ENCODE measurements around the gene PLAGL2. TPM values are rescaled to one million over a fixed set of nuclear protein-coding genes. Genes with fewer than 3 reads are reported as not detected.

PLAGL2 gene
- total and polyA plus RNA-seq, 4 donors: 4.6 to 15.8 (median 12.9) TPM

DNA sequence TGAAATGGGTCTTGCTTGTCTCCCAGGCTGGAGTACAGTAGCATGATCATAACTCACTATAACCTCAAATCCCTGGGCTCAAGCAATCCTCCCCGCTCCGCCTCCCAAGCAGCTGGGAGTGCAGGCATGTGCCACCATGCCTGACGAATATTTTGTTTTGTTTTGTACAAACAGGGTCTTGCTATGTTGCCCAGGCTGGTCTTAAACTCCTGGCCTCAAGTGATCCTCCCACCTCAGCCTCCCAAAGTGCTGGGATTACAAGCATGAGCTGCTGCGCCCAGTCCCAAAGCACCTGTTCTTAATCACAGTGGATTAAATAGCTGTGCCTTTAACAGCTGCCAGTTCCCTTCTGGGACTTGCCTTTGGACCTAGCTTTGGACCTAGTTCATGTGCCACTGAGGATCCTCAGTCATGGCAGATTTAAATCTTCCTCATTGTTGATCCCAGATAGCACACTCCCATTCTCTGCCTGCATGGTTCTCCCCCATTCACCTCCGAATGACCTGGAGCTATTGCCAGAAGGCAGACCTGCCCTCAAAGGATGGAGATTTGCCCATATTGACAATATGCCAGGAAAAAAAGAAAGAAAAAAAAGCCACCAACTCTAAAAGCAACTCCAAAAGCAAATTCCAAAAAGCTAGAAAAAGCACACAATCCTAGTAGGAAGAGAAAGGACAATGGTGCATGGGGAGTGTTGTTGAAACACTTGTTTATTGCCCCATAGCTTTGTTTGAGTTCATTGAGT is 10.8 kb upstream of the PLAGL2 start:
- TF ChIP-seq, protein P1, sequence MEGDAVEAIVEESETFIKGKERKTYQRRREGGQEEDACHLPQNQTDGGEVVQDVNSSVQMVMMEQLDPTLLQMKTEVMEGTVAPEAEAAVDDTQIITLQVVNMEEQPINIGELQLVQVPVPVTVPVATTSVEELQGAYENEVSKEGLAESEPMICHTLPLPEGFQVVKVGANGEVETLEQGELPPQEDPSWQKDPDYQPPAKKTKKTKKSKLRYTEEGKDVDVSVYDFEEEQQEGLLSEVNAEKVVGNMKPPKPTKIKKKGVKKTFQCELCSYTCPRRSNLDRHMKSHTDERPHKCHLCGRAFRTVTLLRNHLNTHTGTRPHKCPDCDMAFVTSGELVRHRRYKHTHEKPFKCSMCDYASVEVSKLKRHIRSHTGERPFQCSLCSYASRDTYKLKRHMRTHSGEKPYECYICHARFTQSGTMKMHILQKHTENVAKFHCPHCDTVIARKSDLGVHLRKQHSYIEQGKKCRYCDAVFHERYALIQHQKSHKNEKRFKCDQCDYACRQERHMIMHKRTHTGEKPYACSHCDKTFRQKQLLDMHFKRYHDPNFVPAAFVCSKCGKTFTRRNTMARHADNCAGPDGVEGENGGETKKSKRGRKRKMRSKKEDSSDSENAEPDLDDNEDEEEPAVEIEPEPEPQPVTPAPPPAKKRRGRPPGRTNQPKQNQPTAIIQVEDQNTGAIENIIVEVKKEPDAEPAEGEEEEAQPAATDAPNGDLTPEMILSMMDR (IDR thresholded peaks at IDR 0.05; ENCODE audit: control extremely low read depth, extremely low read depth): no peak
- 90 to 94% methylated on average over 5 of the region's 5 CpGs for WGBS, 2 donors
- Histone ChIP-seq H3K27ac (ENCODE audit: low read depth in 1 of 2, low read length in 1 of 2) (no peak overlapping the region), H3K36me3 (ENCODE audit: control insufficient read depth in 4 of 4, insufficient read depth in 4 of 4, low read length in 4 of 4) (peaks cover 23 to 44% (median 35%) of the 10 kb centered on the region in 4 donors), H3K9ac (ENCODE audit: insufficient read depth in 1 of 2, low read length in 2 of 2) (no peak overlapping the region), H3K4me1 (ENCODE audit: control insufficient read depth in 5 of 5, insufficient read depth in 5 of 5, low read length in 5 of 5) (peaks cover 0 to 2% (median 0%) of the 10 kb centered on the region in 5 donors), H3K4me3 (no peak overlapping the region), H3K9me3 (ENCODE audit: control insufficient read depth in 4 of 4, insufficient read depth in 3 of 4, low read length in 3 of 4) (no peaks in the 10 kb centered on the region), H3K27me3 (ENCODE audit: control insufficient read depth in 3 of 3, insufficient read depth in 3 of 3, low read length in 2 of 3) (no peaks in the 10 kb centered on the region)
- no peak for DNase-seq
- no peak for ATAC-seq (ENCODE audit: insufficient read depth, low FRiP score)

GRCh38 chr20:32216179-32217142 is 8.9 kb upstream of the PLAGL2 start:
- Histone ChIP-seq H3K27me3 (ENCODE audit: control insufficient read depth in 3 of 3, insufficient read depth in 3 of 3, low read length in 2 of 3) (no peaks in the 10 kb centered on the region), H3K4me3 (no peak overlapping the region), H3K36me3 (ENCODE audit: control insufficient read depth in 4 of 4, insufficient read depth in 4 of 4, low read length in 4 of 4) (peaks cover 22 to 37% (median 25%) of the 10 kb centered on the region in 4 donors), H3K27ac (ENCODE audit: low read depth in 1 of 2, low read length in 1 of 2) (no peak overlapping the region), H3K9ac (ENCODE audit: insufficient read depth in 1 of 2, low read length in 2 of 2) (no peak overlapping the region), H3K9me3 (ENCODE audit: control insufficient read depth in 4 of 4, insufficient read depth in 3 of 4, low read length in 3 of 4) (no peaks in the 10 kb centered on the region), H3K4me1 (ENCODE audit: control insufficient read depth in 5 of 5, insufficient read depth in 5 of 5, low read length in 5 of 5) (peaks cover 0 to 2% (median 0%) of the 10 kb centered on the region in 5 donors)
- TF ChIP-seq, protein P1 (IDR thresholded peaks at IDR 0.05; ENCODE audit: control extremely low read depth, extremely low read depth): no peak
- DNase-seq (no peak), ATAC-seq (ENCODE audit: insufficient read depth, low FRiP score) (no peak)
- WGBS, 2 donors: 90% methylated on average over 13 of the region's 13 CpGs

GRCh38 chr20:32215729-32216128 is 8.2 kb upstream of the PLAGL2 start:
- ATAC-seq (ENCODE audit: insufficient read depth, low FRiP score) (no peak), DNase-seq (no peak)
- H3K4me3 ChIP-seq: no peak overlapping the region
- H3K9ac ChIP-seq (ENCODE audit: insufficient read depth in 1 of 2, low read length in 2 of 2): no peak overlapping the region
- peaks cover 18 to 37% (median 24%) of the 10 kb centered on the region in 4 donors for H3K36me3 ChIP-seq (ENCODE audit: control insufficient read depth in 4 of 4, insufficient read depth in 4 of 4, low read length in 4 of 4)
- 98 to 99% methylated on average over 3 of the region's 3 CpGs for WGBS, 2 donors
- no peaks in the 10 kb centered on the region for H3K9me3 ChIP-seq (ENCODE audit: control insufficient read depth in 4 of 4, insufficient read depth in 3 of 4, low read length in 3 of 4)
- no peak overlapping the region for H3K27ac ChIP-seq (ENCODE audit: low read depth in 1 of 2, low read length in 1 of 2)
- no peaks in the 10 kb centered on the region for H3K27me3 ChIP-seq (ENCODE audit: control insufficient read depth in 3 of 3, insufficient read depth in 3 of 3, low read length in 2 of 3)
- TF ChIP-seq, protein P1 (IDR thresholded peaks at IDR 0.05; ENCODE audit: control extremely low read depth, extremely low read depth): no peak
- peaks cover 0 to 2% (median 0%) of the 10 kb centered on the region in 5 donors for H3K4me1 ChIP-seq (ENCODE audit: control insufficient read depth in 5 of 5, insufficient read depth in 5 of 5, low read length in 5 of 5)
